Smooth muscle cell of the umbilical artery (primary cell): ENCODE measurements around the gene ARPC5. TPM values are rescaled to one million over a fixed set of nuclear protein-coding genes. Genes with fewer than 3 reads are reported as not detected.

Experiments used
- total RNA-seq: library from RNA; depleted of rRNA; stranded (reverse); fragments of >200 nt; gene quantifications from 2 replicates; pipeline ENCODE4 v1.2.3, GENCODE V29; 2014

The ARPC5 gene
- 212 and 236 TPM in 2 replicates for total RNA-seq

DNA sequence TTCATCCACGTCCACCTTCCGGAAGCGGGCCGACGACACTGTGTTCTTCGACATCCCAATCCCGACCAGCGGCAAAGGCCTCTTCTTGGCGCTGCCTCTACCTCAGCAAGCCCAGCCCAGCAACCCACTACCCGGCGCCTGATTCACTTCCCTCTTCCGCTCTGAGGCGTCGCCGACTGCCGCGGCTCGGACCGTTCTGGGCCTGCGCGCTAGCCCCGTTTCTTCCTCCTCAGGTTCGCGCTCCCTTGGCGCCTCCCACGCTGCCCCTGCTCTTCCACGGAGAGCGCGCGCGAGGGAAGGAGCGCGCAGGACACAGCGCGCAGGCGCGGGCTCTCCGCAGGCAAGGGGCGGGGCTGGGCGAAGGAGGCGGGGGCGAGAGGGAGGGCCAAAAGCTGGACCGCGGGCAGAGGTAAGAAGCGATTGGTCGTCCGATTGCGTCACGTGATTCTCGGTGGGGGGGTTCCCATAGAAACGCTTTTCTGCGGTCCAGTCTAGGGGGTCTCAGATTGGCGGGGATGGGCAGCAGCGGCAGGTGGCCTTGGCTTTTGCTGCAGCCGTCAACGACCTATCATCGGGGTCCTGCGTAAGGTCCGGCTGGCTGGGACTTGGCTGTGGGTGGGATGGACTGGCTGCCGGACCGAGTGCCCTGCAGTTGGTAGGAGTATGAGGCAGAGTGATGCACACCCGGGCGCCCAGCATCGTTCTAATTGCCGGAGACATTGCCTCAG lies at the start of gene ARPC5:
Gene ARPC5, minus strand, starts transcription at position 178 of the 728 bp plus-strand sequence. Its CDS starts 124 bp downstream, at position 54.

DNA sequence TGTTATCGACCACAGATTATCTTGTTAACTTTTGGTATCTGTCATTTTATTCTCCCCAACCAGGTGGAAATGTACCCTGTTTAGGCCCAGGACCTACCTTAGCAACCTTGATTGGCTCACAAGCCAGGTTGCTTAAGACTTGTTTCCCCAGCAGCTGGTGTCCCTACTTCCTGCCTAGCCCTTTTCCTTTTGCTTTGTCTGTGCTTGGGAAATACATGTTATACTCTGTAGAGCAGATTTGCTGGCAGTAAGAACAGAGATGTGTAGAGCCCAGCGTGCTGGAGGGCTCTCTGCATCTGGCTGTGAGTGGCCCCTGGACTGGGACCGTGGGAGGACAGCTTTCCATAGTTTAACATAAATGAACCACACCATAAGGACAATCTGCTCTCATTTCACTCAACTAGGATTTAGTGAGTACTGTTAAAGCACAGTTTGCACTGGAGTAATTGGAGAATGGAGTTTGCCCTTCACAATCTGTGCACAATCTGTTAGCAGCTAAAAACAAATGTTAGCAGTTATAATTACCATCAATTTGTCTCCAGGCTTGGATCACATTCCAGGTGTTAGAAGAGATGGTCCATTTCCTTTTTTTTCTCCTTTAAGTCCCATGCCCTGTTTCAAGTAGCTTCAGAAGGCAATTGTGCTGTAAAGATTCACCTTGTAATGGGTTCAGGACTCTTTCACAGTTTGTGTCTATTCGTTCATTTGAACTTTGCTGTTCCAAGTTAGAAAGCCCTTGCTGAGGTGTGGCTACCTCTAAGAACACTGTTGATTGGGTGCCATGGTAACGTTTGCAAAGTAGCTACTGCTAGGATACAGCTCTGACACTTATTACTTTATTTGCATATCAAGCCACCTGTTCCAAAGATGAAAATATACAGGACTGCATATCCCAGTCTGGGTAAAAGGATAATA lies 17.2 kb upstream of the ARPC5 start, which contains the start of gene APOBEC4:
Gene APOBEC4, minus strand, starts transcription at position 770 of the 915 bp plus-strand sequence. CDS start 4,535 bp downstream, outside the sequence.

GRCh38 chr1:183590244-183591191 lies 45.1 kb downstream of the ARPC5 start, which contains the start of gene NCF2:
NCF2 (minus strand) TSS chr1:183590459; CDS start chr1:183590329, 130 bp downstream.

Other genes starting within 250 kb of the ARPC5 start
- 1.2 and 11.3 TPM in 2 replicates for gene NMNAT2, start 217.4 kb downstream of the ARPC5 start, total RNA-seq
- gene SMG7, start 163.3 kb downstream of the ARPC5 start, total RNA-seq, result 30.0 and 40.4 TPM in 2 replicates
- not detected in 2 replicates for gene NCF2, start 45.3 kb downstream of the ARPC5 start, total RNA-seq
- gene APOBEC4, start 17.5 kb upstream of the ARPC5 start, total RNA-seq, result not detected in 2 replicates
- gene RGL1, start 169.3 kb upstream of the ARPC5 start, total RNA-seq, result 19.4 and 33.9 TPM in 2 replicates